ENCODE results near the gene ACADVL.

Gene ACADVL

DNA sequence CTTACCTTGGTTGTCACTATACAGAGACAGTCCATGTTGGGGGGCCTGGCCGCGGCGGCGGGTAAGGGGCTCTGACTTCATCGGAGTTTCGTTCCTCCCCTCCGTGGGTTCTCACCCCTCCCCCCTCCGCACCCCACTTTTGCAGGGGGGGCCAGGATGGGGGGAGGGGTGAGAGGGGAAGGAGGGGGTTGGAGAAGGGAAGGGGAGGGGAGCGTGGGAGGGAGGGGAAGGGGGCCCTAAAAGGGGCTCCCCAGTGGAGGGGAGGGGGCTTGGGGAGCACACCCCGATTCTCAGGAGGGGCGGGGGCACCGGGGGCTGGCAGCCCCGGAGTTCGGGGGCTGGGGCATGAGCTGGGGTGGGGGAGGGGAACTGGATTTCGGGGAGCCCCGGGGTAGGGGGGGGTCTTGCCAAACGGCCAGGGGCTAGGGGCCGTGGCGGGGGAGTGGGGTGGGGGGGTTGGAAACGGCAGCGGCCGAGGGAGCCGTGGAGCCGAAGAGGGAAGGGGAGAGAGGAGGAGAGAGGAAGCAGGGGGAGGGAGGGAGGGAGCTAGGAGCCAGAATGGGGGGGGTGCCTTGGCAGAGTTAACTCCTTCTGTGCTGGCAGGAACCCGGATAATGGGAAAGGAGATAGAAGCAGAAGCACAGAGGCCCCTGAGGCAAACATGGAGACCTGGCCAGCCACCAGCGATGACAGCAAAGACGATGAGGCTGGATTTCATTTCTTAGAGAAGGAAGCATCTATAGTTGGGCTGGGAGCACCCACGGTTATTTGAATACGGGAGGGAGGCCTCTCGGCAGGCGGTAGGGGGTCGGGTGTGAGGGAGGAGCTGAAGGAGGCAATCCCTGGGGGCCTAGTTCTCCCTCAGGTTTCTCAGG, 2.4 kb upstream of the ACADVL start:
- no peak for DNase-seq

DNA sequence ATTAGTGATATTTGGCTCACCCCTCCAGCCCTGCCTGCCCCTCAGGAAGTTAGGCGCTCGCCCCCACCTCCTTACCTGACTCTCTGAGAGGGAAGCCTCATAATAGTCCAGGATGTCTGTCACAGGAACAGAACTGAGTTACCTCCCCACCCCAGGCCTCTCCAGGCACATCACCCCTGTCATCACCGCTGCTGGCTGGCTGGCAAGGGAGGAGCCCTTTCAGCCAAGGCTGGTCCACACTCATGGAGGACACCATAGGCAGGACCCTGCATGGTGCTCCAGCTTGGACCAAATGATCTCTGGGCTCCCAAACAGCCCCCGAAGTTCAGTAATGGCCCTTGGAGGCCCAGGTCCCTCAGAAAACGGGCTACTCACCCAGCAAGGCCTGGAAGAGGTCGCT, 1.6 kb upstream of the ACADVL start:
- no peak for DNase-seq

DNA sequence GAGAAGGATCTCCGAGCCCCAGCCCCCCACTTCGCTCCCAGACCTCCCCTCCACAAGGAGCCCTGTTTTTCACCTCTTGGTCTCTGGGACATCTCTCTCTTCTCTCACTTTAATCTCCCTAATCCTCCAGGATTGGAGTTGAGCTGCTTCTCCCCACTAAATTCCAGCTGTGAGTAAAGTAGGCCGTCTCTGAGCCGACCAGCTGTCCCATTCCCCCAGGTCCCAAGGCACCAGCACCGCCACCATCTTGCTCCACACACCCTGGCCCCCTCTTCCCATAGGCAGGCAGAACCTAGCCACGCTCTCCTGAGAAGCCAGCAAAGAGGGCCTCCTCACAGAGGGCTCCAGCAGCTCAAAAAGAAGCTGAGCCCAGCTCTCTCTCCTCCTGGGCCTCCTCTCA, 980 bp upstream of the ACADVL start:
- DNase-seq = no peak

DNA sequence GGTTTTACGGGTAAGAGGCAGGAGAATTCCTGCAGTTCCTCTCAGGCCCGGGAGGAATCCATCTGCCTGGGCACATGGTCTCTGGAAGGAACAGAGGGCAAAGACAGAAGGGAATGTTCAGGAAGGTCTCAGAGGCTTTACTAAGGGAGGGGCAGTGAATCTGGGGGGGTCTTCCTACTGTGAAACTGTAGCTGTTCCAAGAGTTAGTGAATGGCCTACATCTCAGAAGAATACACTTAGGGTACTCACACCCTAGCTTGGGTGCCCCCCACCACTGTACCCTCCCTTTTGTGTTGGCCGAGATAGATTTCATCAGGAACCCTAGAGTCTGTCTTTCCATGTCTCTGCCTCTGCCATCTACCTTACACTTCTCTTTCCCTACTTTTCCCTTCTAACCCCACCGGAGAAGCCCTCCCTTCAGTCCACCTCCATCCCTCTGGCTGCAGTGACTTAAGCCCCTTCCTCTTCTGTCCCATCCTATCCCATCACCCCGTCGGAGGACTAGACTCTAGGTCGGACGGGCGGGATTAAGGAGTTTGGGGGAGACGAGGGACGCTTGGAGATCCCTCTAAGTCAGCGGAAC, 418 bp upstream of the ACADVL start:
- no peak for DNase-seq

DNA sequence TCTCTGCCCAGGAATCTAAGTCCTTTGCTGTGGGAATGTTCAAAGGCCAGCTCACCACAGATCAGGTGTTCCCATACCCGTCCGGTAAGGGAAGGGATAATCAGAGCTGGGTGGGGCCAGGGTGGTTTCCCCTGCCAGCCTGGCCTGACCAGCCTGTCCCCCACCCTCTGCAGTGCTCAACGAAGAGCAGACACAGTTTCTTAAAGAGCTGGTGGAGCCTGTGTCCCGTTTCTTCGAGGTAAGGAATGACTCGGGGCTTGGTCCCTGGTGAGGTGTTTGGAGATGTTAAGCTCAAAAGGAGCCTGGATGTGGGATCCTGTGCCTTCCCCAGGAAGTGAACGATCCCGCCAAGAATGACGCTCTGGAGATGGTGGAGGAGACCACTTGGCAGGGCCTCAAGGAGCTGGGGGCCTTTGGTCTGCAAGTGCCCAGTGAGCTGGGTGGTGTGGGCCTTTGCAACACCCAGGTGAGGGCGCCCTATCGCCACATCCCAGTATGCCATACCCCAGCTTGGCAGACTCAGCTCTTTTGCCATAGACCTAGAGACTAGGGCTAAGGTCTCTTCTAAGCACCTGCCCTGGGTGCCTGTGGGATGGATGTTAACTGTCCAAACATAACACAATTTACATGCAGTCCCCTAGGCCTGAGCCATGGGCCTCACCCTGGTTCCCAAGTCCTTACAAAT, 997 bp downstream of the ACADVL start:
- peak; percentile 86 for DNase-seq

DNA sequence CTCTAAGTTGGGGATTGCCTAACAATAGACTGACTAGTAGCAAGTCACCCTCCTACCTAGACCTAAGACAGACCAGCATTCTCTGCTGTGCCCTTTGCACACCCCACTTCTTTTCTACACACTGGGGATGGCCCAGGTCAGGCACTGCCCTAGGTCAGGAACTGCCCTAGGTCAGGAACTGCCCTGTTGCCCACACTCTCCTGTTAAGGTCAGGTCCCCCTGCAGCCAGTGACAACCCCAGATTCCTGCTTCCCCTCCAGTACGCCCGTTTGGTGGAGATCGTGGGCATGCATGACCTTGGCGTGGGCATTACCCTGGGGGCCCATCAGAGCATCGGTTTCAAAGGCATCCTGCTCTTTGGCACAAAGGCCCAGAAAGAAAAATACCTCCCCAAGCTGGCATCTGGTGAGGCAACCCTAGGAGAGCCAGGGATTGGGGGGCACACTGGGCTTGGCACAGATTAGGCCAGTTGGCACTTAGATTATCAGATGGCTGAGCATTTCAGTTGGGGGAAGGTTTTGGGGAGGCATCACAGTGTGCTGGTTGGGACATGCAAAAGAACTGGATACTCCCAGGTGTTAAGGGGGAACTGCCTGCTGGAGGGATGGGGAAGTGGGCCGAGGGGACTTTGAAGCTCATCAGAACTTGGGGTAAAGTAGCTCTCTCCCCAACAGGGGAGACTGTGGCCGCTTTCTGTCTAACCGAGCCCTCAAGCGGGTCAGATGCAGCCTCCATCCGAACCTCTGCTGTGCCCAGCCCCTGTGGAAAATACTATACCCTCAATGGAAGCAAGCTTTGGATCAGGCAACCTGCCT, 1.7 kb downstream of the ACADVL start:
- no peak for DNase-seq

DNA sequence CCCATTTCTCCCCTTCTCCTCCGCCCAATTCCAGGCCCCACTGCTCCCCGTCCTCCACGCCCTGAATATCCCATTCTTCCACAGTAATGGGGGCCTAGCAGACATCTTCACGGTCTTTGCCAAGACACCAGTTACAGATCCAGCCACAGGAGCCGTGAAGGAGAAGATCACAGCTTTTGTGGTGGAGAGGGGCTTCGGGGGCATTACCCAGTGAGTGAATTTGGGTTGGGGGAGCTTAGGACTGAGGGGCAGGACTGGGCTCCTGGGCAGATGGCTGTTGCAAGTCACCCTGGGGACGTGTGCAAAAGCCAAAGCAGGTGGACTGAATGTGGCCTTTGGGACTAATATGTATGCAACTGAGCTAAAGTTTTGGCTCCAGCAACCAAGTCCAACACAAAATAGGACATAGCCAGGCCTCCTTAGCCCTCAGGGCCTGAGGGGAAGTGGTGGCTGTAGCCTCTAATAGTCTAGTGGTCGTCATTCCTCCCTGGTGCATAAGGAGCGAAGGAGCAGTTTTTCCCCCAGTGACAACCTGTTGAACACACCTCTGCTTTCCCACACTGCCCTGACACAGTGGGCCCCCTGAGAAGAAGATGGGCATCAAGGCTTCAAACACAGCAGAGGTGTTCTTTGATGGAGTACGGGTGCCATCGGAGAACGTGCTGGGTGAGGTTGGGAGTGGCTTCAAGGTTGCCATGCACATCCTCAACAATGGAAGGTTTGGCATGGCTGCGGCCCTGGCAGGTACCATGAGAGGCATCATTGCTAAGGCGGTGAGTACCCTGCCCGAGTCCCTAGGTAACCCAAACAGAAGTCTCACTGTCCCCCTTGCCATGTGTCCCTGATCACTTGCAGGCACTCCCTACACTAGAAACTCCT, 2.6 kb downstream of the ACADVL start:
- no peak for DNase-seq

DNA sequence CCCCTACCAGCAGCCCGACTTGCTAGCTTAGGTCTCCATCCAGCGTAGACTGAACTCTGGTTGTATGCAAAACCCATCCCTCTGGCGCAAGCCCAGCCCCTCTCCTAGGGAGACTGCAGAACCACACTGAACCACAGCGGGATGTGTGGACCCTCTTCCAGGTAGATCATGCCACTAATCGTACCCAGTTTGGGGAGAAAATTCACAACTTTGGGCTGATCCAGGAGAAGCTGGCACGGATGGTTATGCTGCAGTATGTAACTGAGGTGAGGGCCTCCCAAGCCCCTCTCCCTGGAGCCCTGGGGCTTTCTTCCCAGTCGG, 3.2 kb downstream of the ACADVL start:
- DNase-seq = no peak

DNA sequence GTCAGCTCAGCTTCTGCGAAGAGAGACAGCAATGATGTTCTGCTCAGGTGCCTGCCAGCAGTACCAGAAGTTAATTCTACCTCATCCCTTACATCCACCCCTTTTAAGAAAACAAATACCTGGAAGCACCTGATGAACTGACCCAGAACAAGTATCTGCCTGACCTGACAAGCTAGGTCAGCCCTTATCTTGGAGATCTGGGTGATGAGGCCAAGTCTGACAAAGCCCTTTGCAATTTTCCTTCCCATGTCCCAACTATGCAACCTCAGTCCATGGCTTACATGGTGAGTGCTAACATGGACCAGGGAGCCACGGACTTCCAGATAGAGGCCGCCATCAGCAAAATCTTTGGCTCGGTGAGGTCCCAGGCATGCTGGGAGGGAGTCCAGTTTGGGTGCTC, 3.6 kb downstream of the ACADVL start:
- DNase-seq = no peak

DNA sequence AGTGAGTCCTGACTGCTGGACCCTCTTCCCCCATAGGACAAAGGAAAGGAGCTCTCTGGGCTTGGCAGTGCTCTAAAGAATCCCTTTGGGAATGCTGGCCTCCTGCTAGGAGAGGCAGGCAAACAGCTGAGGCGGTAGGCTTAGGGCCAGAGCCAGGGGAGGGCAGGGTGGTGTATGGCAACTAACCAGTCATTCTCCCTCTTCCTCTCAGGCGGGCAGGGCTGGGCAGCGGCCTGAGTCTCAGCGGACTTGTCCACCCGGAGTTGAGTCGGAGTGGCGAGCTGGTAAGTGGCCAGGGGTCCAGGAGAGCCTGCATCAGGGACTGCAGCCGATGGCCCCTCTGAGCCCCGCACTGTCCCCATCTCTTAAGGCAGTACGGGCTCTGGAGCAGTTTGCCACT, 4.4 kb downstream of the ACADVL start:
- DNase-seq = no peak

DNA sequence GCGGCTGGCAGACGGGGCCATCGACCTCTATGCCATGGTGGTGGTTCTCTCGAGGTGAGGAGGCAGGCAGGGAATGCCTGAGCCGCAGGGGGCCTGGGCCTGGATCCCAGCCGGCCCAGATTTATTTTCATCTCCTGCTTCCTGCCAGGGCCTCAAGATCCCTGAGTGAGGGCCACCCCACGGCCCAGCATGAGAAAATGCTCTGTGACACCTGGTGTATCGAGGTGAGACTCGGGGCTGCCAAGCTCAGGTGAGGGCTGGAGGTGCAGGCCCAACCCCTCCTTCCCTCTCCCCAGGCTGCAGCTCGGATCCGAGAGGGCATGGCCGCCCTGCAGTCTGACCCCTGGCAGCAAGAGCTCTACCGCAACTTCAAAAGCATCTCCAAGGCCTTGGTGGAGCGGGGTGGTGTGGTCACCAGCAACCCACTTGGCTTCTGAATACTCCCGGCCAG, 4.9 kb downstream of the ACADVL start:
- DNase-seq = no peak

DNA sequence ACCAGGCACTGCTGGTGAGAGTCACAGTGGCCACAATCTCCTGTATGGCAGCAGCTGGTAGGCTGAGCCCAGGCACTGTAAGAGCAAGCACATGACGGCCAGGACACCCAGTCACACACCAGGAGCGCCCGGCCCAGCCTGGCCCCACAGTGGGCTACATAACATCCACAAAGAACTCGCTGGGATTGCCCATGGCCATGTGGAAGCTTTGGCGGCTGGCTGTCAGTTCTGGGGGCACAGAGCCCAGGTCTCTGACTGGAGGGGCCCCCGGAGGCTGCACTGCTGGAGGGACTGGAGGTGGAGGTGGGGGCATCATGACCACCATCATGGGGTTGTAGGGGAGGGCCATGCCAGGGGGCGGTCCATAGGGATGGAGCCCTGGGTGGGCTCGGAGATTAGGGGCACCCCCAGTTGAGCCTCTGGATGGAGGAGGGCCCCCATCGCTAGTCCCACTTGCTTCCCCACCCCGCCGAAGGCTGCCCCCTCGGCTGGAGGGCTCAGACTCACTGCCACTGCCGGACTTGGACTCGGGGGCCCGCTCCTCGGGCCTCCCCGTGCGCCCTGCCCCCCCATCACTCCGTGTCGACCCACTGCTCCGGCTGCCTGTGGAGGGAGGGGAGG, 6.1 kb downstream of the ACADVL start:
- DNase-seq = no peak

DNA sequence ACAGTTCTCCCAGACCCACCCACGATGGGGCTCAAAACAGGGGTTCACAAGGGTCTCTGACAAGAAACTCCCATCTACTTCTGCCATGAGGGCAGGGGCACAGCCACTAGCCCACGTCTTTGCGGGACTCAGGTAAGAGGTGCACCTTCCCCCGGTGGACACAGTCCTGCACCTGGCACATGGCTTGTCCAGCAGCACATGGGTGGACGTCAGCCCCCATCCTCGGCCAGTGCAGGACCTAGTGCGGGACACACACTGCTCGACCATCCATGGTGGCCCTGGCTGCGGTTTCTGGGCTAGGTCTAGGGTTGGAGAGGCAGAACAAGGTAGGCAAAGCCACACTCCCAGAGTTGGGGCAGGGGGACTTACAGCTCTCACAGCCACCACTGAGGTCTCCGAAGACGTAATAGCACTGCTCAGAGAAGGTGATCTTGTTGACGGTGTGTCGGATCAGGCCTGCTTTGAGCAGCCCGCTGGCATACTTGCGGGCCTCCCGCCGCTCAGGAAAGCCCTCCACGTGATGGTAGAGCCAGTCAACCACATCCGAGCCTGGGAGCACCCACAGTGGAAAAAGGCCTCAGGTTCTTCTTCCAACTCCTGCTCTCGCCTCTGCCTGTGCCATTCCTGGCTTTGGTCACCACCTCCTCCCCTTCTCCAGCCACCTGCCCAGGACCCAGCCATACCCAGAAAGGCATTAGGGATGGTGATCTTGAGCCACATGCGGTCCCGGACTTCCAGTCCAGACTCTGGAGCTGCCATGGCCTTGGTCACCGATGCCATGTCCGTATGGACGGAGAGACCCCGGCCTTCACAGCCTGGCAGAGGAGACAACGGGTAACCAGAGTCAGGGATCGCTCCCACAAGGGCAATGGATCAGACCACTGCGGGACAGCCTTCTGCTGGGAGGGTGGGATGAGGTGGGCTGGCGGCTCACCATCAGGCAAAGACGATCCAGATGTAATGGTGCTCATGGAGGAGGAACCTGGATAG, 7.3 kb downstream of the ACADVL start:
- DNase-seq = no peak

DNA sequence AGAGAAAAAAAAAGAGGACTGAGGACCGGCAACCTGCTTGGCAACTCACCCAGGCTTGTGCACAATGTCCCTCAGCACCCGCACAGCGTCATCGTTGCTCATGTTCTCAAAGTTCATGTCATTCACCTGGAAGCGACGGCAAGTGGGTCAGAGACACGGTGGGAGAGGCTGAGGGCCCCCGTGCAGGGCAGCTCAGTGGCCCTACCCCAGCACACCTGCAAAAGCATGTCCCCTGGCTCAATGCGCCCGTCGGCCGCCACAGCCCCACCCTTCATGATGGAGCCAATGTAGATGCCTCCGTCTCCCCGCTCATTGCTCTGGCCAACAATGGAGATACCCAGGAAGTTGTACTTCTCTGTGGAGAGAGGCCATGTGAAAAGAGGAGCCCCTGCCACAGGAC, 9.2 kb downstream of the ACADVL start:
- no peak for DNase-seq

DNA sequence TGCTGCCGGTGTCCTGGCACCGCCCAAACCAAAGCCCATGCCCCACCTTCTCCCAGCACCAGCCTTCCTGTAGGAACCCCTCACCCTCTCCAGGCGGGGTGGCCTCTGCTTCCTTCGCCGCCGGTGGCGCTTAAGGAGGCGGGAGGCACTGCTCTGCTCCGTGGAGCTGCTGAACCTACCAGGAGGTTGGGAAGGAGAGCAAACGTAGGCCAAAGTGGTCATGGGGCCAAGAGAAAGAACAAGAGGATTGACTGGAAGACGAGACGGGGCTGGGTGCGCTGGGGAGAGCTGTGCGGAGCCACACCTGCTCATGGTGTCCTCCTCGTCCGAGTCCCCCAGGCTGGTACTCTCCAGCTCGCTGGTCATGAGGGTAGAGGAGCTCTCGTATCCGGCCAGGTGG, 9.8 kb downstream of the ACADVL start:
- no peak for DNase-seq

DNA sequence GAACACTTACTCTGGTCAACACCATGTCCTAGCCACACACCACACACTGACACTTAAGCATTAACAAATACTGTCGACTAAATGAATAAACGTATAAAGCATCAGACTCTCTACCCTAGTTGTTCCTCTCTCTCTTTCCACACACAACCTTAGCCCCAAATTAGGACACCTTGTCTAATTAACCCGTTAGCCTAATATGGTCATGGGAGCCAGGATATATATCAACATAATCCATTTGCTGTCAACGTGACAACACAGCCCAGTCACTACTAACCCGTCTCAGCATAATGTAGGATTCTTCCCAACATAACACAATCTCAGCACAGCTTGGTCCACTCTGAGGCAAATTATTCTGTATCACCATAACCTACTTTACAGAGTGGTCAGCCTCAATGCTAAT, 12.4 kb downstream of the ACADVL start:
- DNase-seq = no peak

DNA sequence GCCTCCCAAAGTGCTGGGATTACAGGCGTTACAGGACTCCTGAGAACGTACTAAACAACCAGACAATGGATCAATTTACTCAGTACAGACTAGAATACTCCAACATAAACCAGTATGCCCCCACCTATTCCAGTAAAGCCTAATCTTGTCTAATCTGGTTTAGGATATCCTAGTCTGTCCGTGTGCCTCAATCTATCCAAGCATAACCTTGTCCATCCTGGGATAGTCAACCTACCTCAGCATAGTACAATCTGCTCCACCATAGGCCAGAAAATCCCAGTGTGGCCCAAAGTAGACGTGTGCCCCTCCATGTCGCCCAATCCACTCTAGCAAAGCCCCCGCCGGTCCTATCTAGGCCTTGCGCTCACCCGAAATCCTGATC, 14.0 kb downstream of the ACADVL start:
- no peak for DNase-seq

DNA sequence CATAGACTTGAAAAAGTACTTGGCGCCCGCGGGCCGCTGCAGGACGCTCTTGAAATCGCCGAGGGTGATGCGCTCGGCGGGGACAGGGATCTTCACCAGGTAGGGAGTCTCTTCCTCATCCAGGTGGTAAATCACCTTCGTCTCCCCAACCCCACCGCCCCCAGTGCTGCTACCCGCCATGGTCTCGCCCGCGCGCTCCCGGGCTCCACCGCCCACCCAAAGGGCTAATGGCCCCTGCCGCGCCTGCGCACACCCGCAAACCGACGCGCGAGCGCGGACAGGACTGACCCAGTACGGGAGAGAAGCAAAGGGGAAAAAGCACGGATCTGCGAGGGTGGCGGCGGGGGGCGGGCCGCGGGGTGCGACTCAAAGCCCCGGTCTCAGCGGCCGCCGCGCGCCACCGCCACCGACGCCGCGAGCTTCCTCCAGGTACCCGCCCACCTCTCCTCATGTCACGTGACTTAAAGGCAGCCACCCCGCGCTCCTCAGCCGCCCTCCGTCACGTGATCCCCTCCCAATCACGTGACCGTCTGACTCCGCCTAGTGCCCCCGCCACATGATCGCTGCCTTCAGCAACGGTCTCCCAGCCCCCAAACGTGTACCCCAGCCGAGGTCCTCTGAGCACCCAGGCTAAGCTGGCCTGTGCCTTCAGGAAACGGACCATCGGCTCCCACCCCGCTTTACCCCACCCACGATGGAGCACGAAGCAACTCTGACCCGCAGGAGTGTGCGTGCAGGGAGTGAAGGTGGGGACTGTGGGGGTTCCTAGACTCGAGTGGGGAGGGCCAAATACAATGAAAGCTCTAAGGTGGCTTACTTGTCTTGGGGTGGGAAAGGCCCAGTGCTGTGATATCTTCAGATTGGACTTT, 14.6 kb downstream of the ACADVL start, which contains the start of gene DVL2:
Gene DVL2, minus strand, starts transcription at position 435 of the 869 bp plus-strand sequence. Its CDS starts 255 bp downstream, at position 180.
- DNase-seq = peak; percentile 97
